HepG2 (cell line): Measurements from ENCODE around the gene GPR162. TPM values are rescaled to one million over a fixed set of nuclear protein-coding genes. Genes with fewer than 3 reads are reported as not detected.

ENCODE experiments used
- CENPT ChIP-seq: sonication (generic); formaldehyde crosslinking; IDR thresholded peaks from 2 replicates; pipeline ENCODE4 v1.8.0; 2022; ENCODE audit warnings: low read depth, mild to moderate bottlenecking, moderate library complexity, missing genetic modification reagents
- CENPX ChIP-seq: sonication (generic); formaldehyde crosslinking; IDR thresholded peaks from 2 replicates; pipeline ENCODE4 v1.9.0; 2021; ENCODE audit warnings: mild to moderate bottlenecking, missing genetic modification reagents, moderate library complexity
- ELF1 ChIP-seq: sonication (generic); formaldehyde crosslinking; IDR thresholded peaks from 2 replicates; pipeline ENCODE4 v1.4.0; 2020; ENCODE audit warnings: missing genetic modification reagents
- FOXJ3 ChIP-seq: sonication (generic); formaldehyde crosslinking; IDR thresholded peaks from 2 replicates; pipeline ENCODE4 v1.4.0; 2020; ENCODE audit warnings: missing genetic modification reagents, mild to moderate bottlenecking, borderline replicate concordance
- FOXK2 ChIP-seq: fragments of 450-650 bp; IDR thresholded peaks from 2 replicates; pipeline ENCODE4 v1.6.1; 2016
- GFI1 ChIP-seq: sonication (generic); formaldehyde crosslinking; IDR thresholded peaks from 2 replicates; pipeline ENCODE4 v1.5.0; 2020; ENCODE audit warnings: missing genetic modification reagents, mild to moderate bottlenecking, borderline replicate concordance
- GRHL1 ChIP-seq: sonication (generic); formaldehyde crosslinking; conservative IDR thresholded peaks from 2 replicates; pipeline ENCODE4 v1.8.0; 2022; ENCODE audit warnings: missing genetic modification reagents
- JARID2 ChIP-seq: sonication (generic); formaldehyde crosslinking; IDR thresholded peaks from 2 replicates; pipeline ENCODE4 v1.8.1; 2023; ENCODE audit warnings: missing genetic modification reagents, inconsistent platforms; ENCODE audit not compliant: insufficient replicate concordance
- PAWR ChIP-seq: sonication (generic); formaldehyde crosslinking; IDR thresholded peaks from 2 replicates; pipeline ENCODE4 v1.4.0; 2020; ENCODE audit warnings: missing genetic modification reagents, mild to moderate bottlenecking, borderline replicate concordance
- SIN3B ChIP-seq: fragments of 150-350 bp; IDR thresholded peaks from 2 replicates; pipeline ENCODE4 v1.6.1; 2014; ENCODE audit warnings: low read length
- SOX5 ChIP-seq: IDR thresholded peaks from 2 replicates; pipeline ENCODE4 v1.6.1; 2016; ENCODE audit warnings: borderline replicate concordance
- TRIM24 ChIP-seq: sonication (generic); formaldehyde crosslinking; IDR thresholded peaks from 2 replicates; pipeline ENCODE4 v1.8.0; 2022; ENCODE audit warnings: mild to moderate bottlenecking, missing genetic modification reagents
- ZBTB7A ChIP-seq: sonication (generic); formaldehyde crosslinking; IDR thresholded peaks from 2 replicates; pipeline ENCODE4 v1.8.0; 2022; ENCODE audit warnings: mild to moderate bottlenecking, missing genetic modification reagents
- ZNF652 ChIP-seq: IDR thresholded peaks from 2 replicates; pipeline ENCODE4 v1.6.1; 2016; ENCODE audit warnings: low read depth, borderline replicate concordance
- ZSCAN31 ChIP-seq: sonication (generic); formaldehyde crosslinking; IDR thresholded peaks from 2 replicates; pipeline ENCODE4 v1.5.0; 2020; ENCODE audit warnings: low read depth, mild to moderate bottlenecking, missing genetic modification reagents
- polyA plus RNA-seq, 8 experiments: library from polyadenylated mRNA; depleted of rRNA in 3 of 8; stranded (reverse) in 7 of 8; unstranded in 1 of 8; fragments of >200 nt; fragmentation: Illumina TruSeq in 4 of 8; extraction: Trizol in 4 of 8; gene quantifications; 2 replicates each; pipeline versions ENCODE4 v1.2.1 to v1.2.3, GENCODE V29; 2011 to 2016; ENCODE audit warnings: low read depth in 4 of 8, missing spikeins in 1 of 8, mixed read lengths in 1 of 8; ENCODE audit not compliant: insufficient read depth in 1 of 8
- total RNA-seq, 5 experiments: library from RNA; depleted of rRNA; stranded (reverse); fragments of >200 nt; fragmentation: Illumina TruSeq; extraction: Trizol; gene quantifications; 2 replicates each; pipeline ENCODE4 v1.2.3, GENCODE V29; 2016; ENCODE audit warnings: low read depth in 1 of 5
- TF ChIP-seq, protein P1 (sequence below): sonication (generic); formaldehyde crosslinking; conservative IDR thresholded peaks from 2 replicates; pipeline ENCODE4 v1.4.0; 2020; ENCODE audit warnings: missing genetic modification reagents
- TF ChIP-seq, protein P2 (sequence below): sonication (generic); formaldehyde crosslinking; IDR thresholded peaks from 2 replicates; pipeline ENCODE4 v1.4.0; 2020; ENCODE audit warnings: mild to moderate bottlenecking, missing genetic modification reagents
- TF ChIP-seq, protein P3 (sequence below): sonication (generic); formaldehyde crosslinking; IDR thresholded peaks from 2 replicates; pipeline ENCODE4 v1.4.0; 2020; ENCODE audit warnings: missing genetic modification reagents, borderline replicate concordance

The GPR162 gene
- total and polyA plus RNA-seq, 2 of the 13 experiments (the other 11 are each of a cell fraction or from before 2014, with no cell fraction given): 0.08 TPM; not detected in 1

DNA sequence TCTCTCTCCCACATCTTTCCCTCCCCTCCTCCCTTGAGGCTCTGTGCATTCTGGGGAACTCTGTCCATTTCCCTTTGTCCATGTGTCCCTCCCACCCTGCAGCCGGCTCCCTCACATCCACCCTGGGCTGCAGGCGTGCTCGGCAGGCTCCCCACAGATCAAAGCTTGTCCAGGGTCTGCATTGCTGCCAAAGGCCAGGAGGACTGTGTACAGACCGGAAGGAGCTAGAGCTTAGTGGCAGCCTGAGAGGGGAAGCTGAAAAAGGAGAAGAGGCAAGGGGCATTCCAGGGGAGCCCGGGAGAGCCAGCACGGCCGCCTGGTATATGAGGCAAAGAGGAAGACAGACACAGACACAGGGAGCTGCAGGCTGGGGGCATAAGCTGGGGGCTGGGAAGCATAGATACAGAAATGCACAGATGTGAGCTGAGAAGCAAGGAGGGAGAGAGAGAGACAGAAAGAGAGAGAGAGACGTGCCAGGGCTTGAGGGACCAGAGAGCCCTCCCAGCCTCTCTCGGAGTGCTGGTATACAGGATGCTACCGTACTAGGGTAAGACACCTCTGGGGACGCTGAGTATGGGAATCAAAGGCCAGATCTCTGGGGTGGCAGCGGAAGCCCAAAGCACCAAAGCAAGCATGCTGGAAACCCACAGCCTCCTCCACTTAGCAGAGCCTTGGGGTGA lies 29.0 kb upstream of the GPR162 start (continued):
- TF ChIP-seq, protein P1, sequence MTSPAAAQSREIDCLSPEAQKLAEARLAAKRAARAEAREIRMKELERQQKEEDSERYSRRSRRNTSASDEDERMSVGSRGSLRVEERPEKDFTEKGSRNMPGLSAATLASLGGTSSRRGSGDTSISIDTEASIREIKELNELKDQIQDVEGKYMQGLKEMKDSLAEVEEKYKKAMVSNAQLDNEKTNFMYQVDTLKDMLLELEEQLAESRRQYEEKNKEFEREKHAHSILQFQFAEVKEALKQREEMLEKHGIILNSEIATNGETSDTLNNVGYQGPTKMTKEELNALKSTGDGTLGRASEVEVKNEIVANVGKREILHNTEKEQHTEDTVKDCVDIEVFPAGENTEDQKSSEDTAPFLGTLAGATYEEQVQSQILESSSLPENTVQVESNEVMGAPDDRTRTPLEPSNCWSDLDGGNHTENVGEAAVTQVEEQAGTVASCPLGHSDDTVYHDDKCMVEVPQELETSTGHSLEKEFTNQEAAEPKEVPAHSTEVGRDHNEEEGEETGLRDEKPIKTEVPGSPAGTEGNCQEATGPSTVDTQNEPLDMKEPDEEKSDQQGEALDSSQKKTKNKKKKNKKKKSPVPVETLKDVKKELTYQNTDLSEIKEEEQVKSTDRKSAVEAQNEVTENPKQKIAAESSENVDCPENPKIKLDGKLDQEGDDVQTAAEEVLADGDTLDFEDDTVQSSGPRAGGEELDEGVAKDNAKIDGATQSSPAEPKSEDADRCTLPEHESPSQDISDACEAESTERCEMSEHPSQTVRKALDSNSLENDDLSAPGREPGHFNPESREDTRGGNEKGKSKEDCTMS (CRISPR knock-in tag): no peak
- peak; percentile 41; the same call in 1 of the 2 replicates for TF ChIP-seq ZNF652 (CRISPR knock-in tag)
- TF ChIP-seq GRHL1 (CRISPR knock-in tag): no peak
- TF ChIP-seq SIN3B: no peak
- peak; percentile 30; the same call in 1 of the 2 replicates for TF ChIP-seq TRIM24 (CRISPR knock-in tag)
- TF ChIP-seq CENPX (CRISPR knock-in tag): no peak
- TF ChIP-seq FOXJ3 (CRISPR knock-in tag): no peak
- no peak for TF ChIP-seq ZSCAN31
- peak; percentile 87 for TF ChIP-seq SOX5
- no peak for TF ChIP-seq FOXK2
- TF ChIP-seq, protein P2, sequence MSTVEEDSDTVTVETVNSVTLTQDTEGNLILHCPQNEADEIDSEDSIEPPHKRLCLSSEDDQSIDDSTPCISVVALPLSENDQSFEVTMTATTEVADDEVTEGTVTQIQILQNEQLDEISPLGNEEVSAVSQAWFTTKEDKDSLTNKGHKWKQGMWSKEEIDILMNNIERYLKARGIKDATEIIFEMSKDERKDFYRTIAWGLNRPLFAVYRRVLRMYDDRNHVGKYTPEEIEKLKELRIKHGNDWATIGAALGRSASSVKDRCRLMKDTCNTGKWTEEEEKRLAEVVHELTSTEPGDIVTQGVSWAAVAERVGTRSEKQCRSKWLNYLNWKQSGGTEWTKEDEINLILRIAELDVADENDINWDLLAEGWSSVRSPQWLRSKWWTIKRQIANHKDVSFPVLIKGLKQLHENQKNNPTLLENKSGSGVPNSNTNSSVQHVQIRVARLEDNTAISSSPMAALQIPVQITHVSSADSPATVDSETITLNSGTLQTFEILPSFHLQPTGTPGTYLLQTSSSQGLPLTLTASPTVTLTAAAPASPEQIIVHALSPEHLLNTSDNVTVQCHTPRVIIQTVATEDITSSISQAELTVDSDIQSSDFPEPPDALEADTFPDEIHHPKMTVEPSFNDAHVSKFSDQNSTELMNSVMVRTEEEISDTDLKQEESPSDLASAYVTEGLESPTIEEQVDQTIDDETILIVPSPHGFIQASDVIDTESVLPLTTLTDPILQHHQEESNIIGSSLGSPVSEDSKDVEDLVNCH (CRISPR knock-in tag): no peak
- TF ChIP-seq JARID2 (CRISPR knock-in tag): no peak
- TF ChIP-seq ZBTB7A: peak; percentile 88; the same call in 1 of the 2 replicates
- TF ChIP-seq PAWR: no peak
- no peak; the same call in 1 of the 2 replicates for TF ChIP-seq GFI1 (CRISPR knock-in tag)
- peak; percentile 81 for TF ChIP-seq ELF1 (CRISPR knock-in tag)
- no peak for TF ChIP-seq CENPT (CRISPR knock-in tag)
- TF ChIP-seq, protein P3, sequence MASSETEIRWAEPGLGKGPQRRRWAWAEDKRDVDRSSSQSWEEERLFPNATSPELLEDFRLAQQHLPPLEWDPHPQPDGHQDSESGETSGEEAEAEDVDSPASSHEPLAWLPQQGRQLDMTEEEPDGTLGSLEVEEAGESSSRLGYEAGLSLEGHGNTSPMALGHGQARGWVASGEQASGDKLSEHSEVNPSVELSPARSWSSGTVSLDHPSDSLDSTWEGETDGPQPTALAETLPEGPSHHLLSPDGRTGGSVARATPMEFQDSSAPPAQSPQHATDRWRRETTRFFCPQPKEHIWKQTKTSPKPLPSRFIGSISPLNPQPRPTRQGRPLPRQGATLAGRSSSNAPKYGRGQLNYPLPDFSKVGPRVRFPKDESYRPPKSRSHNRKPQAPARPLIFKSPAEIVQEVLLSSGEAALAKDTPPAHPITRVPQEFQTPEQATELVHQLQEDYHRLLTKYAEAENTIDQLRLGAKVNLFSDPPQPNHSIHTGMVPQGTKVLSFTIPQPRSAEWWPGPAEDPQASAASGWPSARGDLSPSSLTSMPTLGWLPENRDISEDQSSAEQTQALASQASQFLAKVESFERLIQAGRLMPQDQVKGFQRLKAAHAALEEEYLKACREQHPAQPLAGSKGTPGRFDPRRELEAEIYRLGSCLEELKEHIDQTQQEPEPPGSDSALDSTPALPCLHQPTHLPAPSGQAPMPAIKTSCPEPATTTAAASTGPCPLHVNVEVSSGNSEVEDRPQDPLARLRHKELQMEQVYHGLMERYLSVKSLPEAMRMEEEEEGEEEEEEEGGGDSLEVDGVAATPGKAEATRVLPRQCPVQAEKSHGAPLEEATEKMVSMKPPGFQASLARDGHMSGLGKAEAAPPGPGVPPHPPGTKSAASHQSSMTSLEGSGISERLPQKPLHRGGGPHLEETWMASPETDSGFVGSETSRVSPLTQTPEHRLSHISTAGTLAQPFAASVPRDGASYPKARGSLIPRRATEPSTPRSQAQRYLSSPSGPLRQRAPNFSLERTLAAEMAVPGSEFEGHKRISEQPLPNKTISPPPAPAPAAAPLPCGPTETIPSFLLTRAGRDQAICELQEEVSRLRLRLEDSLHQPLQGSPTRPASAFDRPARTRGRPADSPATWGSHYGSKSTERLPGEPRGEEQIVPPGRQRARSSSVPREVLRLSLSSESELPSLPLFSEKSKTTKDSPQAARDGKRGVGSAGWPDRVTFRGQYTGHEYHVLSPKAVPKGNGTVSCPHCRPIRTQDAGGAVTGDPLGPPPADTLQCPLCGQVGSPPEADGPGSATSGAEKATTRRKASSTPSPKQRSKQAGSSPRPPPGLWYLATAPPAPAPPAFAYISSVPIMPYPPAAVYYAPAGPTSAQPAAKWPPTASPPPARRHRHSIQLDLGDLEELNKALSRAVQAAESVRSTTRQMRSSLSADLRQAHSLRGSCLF (CRISPR knock-in tag): no peak
